T47D (cell line): ENCODE data around the gene GPR42.

Experiments used
- DNase-seq, 2 experiments: peaks; one replicate each; pipeline versions ENCODE4 v3.0.0 to v3.0.0-alpha.2; 2011 to 2012; ENCODE audit warnings: low read depth in 1 of 2, low spot score in 1 of 2
- JUND ChIP-seq: IDR thresholded peaks from 2 replicates; pipeline ENCODE4 v1.6.1; 2012; ENCODE audit warnings: low read depth
- in situ Hi-C: cut with HindIII; loops from 2 replicates; pipeline ENCODE4 v1.10.0; 2016; ENCODE audit warnings: low sequenced_read_pairs, low pct_unique_long_range_greater_than_20kb

Gene GPR42

GRCh38 chr19:35416331-35416730, 45.5 kb downstream of the GPR42 start:
- in situ Hi-C loops = no loop called here
- no peak for DNase-seq
- TF ChIP-seq JUND = no peak

GRCh38 chr19:35417278-35417677, 46.4 kb downstream of the GPR42 start:
- no peak for DNase-seq
- in situ Hi-C loops = no loop called here
- no peak for TF ChIP-seq JUND

- in situ Hi-C loops = no loop called here
- DNase-seq = no peak
Measured at GRCh38 chr19:35417713-35418534, 47.1 kb downstream of the GPR42 start.

GRCh38 chr19:35419046-35419445, 48.2 kb downstream of the GPR42 start:
- in situ Hi-C loops = no loop called here
- DNase-seq = no peak
- no peak for TF ChIP-seq JUND

More at GRCh38 chr19:35417713-35418534, 47.1 kb downstream of the GPR42 start:
- TF ChIP-seq JUND = no peak

GRCh38 chr19:35419805-35420204, 48.9 kb downstream of the GPR42 start:
- TF ChIP-seq JUND = no peak
- in situ Hi-C loops = no loop called here
- DNase-seq = no peak

GRCh38 chr19:35421362-35421761, 50.5 kb downstream of the GPR42 start:
- DNase-seq = no peak
- in situ Hi-C loops = no loop called here
- TF ChIP-seq JUND = no peak
